ENCODE data around the gene BMPR1B.

The BMPR1B gene

GRCh38 chr4:94960708-94961107 is 203.0 kb downstream of the BMPR1B start:
- DNase-seq (ENCODE audit: low spot score): no peak

GRCh38 chr4:94961420-94961819 is 203.7 kb downstream of the BMPR1B start:
- no peak for DNase-seq (ENCODE audit: low spot score)

DNA sequence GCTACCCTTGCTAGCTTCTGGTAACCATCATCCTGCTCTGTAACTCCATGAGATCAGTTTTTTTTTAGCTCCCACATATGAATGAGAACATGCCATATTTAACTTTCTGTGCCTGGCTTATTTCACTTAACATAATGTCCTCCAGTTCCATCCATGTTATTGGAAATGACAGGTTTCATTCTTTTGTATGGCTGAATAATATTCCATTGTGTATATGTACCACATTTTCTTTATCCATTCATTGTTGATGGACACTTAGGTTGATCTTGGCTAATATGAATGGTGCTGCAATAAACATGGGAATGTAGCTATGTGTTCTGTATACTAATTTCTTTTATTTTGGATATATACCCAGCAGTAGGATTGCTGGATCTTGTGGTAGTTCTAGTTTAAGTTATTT is 204.7 kb downstream of the BMPR1B start:
- no peak for DNase-seq (ENCODE audit: low spot score)

DNA sequence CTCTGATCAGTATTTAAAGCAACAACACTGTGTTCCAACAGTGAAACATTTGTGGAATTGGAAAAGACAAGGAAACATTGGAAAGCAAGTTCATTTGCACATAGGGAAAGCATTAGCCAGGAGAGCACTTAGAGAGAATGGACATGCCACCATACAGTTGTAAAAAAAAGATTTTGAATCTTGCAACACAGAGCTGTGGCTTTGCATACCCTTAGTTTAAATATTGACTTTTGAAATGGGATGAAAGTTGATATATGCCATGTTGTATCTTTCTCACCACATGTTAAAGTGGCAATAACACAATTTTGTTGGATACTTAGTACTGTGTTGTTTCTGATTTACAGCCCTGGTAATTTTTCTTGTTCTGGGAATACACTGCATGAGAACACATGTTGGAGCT is 208.1 kb downstream of the BMPR1B start:
- no peak for DNase-seq (ENCODE audit: low spot score)

DNA sequence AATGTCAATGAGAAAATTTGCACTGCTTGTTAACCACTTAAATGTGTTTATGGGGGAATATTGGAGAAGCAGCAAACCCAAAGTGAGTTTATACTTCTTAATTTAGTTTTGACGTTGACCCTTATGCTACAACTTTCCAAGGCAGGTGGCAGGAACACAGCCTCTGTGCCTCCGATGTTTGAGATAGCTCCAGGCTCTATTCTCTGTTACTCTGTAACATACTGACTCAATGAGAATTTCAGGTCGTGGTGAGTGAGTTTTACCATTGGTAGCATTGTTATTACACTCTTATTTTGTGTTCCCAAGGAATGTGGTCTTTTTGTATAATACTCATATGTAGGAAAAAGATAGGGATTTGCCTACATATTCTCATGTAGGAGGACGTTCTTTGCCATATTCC is 210.7 kb downstream of the BMPR1B start:
- no peak for DNase-seq (ENCODE audit: low spot score)

DNA sequence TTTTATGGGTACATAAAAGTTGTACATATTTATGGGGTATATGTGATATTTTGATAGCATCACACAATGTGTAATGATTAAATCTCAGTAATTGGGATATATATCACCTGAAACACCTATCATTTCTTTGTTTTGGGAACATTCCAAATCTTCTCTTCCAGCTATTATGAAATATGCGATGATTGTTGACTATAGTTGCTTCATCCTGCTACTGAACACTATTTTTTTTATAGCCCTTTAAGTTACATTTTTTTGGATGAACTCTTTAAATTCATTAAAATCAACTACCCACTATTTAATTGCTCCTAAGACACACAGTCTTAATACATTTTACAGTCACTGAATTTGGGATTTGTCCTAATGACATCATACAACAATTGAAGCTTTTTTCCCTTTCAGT is 212.9 kb downstream of the BMPR1B start:
- no peak for DNase-seq (ENCODE audit: low spot score)

DNA sequence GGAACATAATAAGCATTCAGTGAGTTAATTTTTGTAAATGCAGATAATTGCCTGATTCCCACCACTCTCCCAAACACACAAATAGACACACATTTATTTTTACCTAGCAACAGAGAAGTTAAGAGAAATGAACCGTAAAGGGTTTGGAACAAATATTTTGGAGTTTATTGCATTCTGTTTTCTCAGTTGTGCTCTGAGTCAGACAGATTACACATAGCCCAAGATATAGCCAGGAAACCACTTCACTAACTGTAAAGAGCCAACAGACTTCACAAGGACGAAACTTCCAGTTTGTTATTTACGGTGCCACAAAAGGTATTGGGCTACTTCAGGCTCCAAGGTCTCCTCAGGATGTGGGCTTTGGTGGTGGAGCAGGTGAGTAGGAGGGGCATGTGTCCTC is 217.0 kb downstream of the BMPR1B start:
- no peak for DNase-seq (ENCODE audit: low spot score)

GRCh38 chr4:94976371-94977011 is 218.7 kb downstream of the BMPR1B start:
- no peak for DNase-seq (ENCODE audit: low spot score)

DNA sequence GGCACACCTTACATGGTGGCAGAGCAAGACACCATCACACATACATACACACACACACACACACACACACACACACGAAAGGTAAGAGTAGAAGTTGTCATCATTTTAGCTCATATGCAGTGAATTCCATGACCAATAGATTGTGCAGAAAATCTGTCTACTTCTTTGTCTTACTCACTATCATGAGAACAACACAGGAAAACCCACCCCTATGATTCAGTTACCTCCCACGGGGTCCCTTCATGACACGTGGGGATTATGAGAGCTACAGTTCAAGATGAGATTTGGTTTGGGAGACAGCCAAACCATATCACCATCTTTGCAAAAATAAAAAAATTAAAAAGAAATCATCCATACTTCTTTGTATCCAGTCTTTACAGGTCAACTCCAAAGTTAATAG is 221.1 kb downstream of the BMPR1B start:
- no peak for DNase-seq (ENCODE audit: low spot score)

- DNase-seq (ENCODE audit: low spot score): no peak
These were observed 221.9 kb downstream of the BMPR1B start for GRCh38 chr4:94979621-94980020.

GRCh38 chr4:94995684-94996394 is 238.1 kb downstream of the BMPR1B start:
- peak; percentile 14 for DNase-seq (ENCODE audit: low spot score)

GRCh38 chr4:95000076-95000648 is 242.4 kb downstream of the BMPR1B start:
- no peak for DNase-seq (ENCODE audit: low spot score)

GRCh38 chr4:95004912-95005311 is 247.2 kb downstream of the BMPR1B start:
- DNase-seq (ENCODE audit: low spot score): no peak

- no peak for DNase-seq (ENCODE audit: low spot score)
These were observed 250.2 kb downstream of the BMPR1B start for GRCh38 chr4:95007998-95008397.

- no peak for DNase-seq (ENCODE audit: low spot score)
These were observed 255.5 kb downstream of the BMPR1B start for GRCh38 chr4:95013236-95013635.

- no peak for DNase-seq (ENCODE audit: low spot score)
These were observed 256.3 kb downstream of the BMPR1B start for GRCh38 chr4:95014068-95014467.

GRCh38 chr4:95017305-95018064 is 259.7 kb downstream of the BMPR1B start:
- DNase-seq (ENCODE audit: low spot score): no peak

DNA sequence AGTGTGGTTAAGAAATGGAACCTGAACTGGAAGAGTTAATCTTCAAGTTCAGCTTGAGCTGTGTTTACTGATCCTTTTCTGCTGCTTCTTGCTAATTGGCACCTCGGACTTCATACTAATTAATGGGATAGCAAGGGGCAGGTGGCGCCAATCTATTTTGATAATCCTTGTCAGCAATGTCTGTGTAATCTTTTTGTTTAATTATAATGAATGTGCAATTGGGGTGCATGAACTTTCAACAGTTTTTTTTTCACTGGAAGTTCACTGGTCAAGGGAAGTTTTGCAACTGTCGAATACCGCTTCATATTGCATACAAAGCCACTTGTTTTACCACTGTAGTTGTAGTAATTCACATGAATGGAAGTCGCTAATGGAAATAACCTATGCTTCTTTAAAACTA is 261.0 kb downstream of the BMPR1B start:
- no peak for DNase-seq (ENCODE audit: low spot score)

GRCh38 chr4:95020521-95020920 is 262.8 kb downstream of the BMPR1B start:
- DNase-seq (ENCODE audit: low spot score): no peak

GRCh38 chr4:95021099-95021498 is 263.3 kb downstream of the BMPR1B start:
- no peak for DNase-seq (ENCODE audit: low spot score)

GRCh38 chr4:95023110-95023509 is 265.4 kb downstream of the BMPR1B start:
- DNase-seq (ENCODE audit: low spot score): no peak

- DNase-seq (ENCODE audit: low spot score): no peak
These were observed 270.3 kb downstream of the BMPR1B start for GRCh38 chr4:95027905-95028618.

All from cerebellar cortex (tissue), 1 donor.